CD14-positive monocyte (primary cell): ENCODE results near the gene ANKRD18A. TPM values are rescaled to one million over a fixed set of nuclear protein-coding genes. Genes with fewer than 3 reads are reported as not detected.

Experiments
- DNase-seq, 3 donors: peaks; one replicate each; pipeline ENCODE4 v3.0.0-alpha.2; 2011 to 2022
- H2AFZ ChIP-seq: 2 replicates; pipeline ENCODE4 v1.6.0; 2012; ENCODE audit warnings: mild to moderate bottlenecking, low read depth, low read length, inconsistent platforms; ENCODE audit not compliant: insufficient read depth, poor library complexity, severe bottlenecking
- H3K27ac ChIP-seq, 2 donors: 1 replicate in 1 of 2; 2 replicates in 1 of 2; pipeline ENCODE4 v1.5.1; 2012 to 2013; ENCODE audit warnings: low read length in 2 of 2, control low read depth in 1 of 2, inconsistent platforms in 1 of 2, low read depth in 1 of 2, mild to moderate bottlenecking in 1 of 2
- H3K27me3 ChIP-seq, 2 donors: one replicate each; pipeline versions ENCODE4 v1.6.0 to v1.6.1; 2011 to 2013; ENCODE audit warnings: low read length in 2 of 2; ENCODE audit not compliant: control insufficient read depth in 2 of 2, insufficient read depth in 2 of 2
- H3K36me3 ChIP-seq, 2 donors: replicated peaks in 1 of 2; 1 replicate in 1 of 2; 2 replicates in 1 of 2; pipeline versions ENCODE4 v1.5.1 to v1.6.1; 2012 to 2013; ENCODE audit warnings: low read length in 2 of 2, control low read depth in 1 of 2, inconsistent platforms in 1 of 2, mild to moderate bottlenecking in 1 of 2; ENCODE audit not compliant: insufficient read depth in 2 of 2, control insufficient read depth in 1 of 2
- H3K4me1 ChIP-seq, 2 donors: 1 replicate in 1 of 2; 2 replicates in 1 of 2; pipeline versions ENCODE4 v1.5.1 to v1.6.1; 2012 to 2013; ENCODE audit warnings: low read length in 2 of 2, control low read depth in 1 of 2, inconsistent platforms in 1 of 2, mild to moderate bottlenecking in 1 of 2, moderate library complexity in 1 of 2; ENCODE audit not compliant: insufficient read depth in 2 of 2, control insufficient read depth in 1 of 2
- H3K4me2 ChIP-seq: replicated peaks from 2 replicates; pipeline ENCODE3; 2012; ENCODE audit warnings: low read length, moderate library complexity, mild to moderate bottlenecking; ENCODE audit not compliant: poor library complexity, severe bottlenecking; ENCODE audit errors: extremely low read depth
- H3K4me3 ChIP-seq, 3 experiments: fragments of 200-600 bp in 1 of 3; sonication (generic) in 1 of 3; replicated peaks in 1 of 3; 1 replicate in 2 of 3; 2 replicates in 1 of 3; pipeline ENCODE4 v1.5.1; 2011 to 2013; ENCODE audit warnings: low read length in 3 of 3, mild to moderate bottlenecking in 3 of 3, control low read depth in 2 of 3, low read depth in 2 of 3, inconsistent platforms in 1 of 3, moderate library complexity in 1 of 3
- H3K79me2 ChIP-seq: 2 replicates; pipeline ENCODE4 v1.6.0; 2012; ENCODE audit warnings: mild to moderate bottlenecking, control low read depth, inconsistent platforms, low read length, moderate library complexity; ENCODE audit not compliant: insufficient read depth
- H3K9ac ChIP-seq: 2 replicates; pipeline ENCODE4 v1.6.0; 2017; ENCODE audit warnings: low read length, mild to moderate bottlenecking; ENCODE audit not compliant: insufficient read depth, poor library complexity, severe bottlenecking
- H3K9me3 ChIP-seq, 2 donors: replicated peaks in 1 of 2; 1 replicate in 1 of 2; 2 replicates in 1 of 2; pipeline versions ENCODE4 v1.5.1 to v1.6.1; 2012 to 2013; ENCODE audit warnings: low read length in 2 of 2, control low read depth in 1 of 2; ENCODE audit not compliant: control insufficient read depth in 1 of 2, insufficient read depth in 1 of 2
- H4K20me1 ChIP-seq: 2 replicates; pipeline ENCODE4 v1.6.0; 2012; ENCODE audit warnings: mild to moderate bottlenecking, low read length, control low read depth, moderate library complexity; ENCODE audit not compliant: insufficient read depth
- H3K27ac Mint-ChIP-seq, 7 donors: one replicate each; pipeline ENCODE4 v1.8.0; 2020; ENCODE audit warnings: mild to moderate bottlenecking in 7 of 7, mixed read lengths in 7 of 7, moderate library complexity in 6 of 7, inconsistent platforms in 2 of 7
- H3K27me3 Mint-ChIP-seq, 3 donors: one replicate each; pipeline ENCODE4 v1.8.0; 2021 to 2022; ENCODE audit warnings: low read depth in 3 of 3, mild to moderate bottlenecking in 3 of 3, mixed read lengths in 3 of 3, moderate library complexity in 3 of 3, inconsistent platforms in 1 of 3
- H3K36me3 Mint-ChIP-seq, 2 donors: one replicate each; pipeline ENCODE4 v1.8.0; 2020; ENCODE audit warnings: mixed read lengths in 2 of 2, inconsistent platforms in 1 of 2, mild to moderate bottlenecking in 1 of 2
- H3K4me1 Mint-ChIP-seq: one replicate; pipeline ENCODE4 v1.8.0; 2020; ENCODE audit warnings: mild to moderate bottlenecking, mixed read lengths
- H3K4me3 Mint-ChIP-seq, 2 donors: one replicate each; pipeline ENCODE4 v1.8.0; 2020; ENCODE audit warnings: mild to moderate bottlenecking in 2 of 2, mixed read lengths in 2 of 2, moderate library complexity in 1 of 2
- H3K9me3 Mint-ChIP-seq, 7 donors: one replicate each; pipeline ENCODE4 v1.8.0; 2020 to 2022; ENCODE audit warnings: mixed read lengths in 7 of 7, mild to moderate bottlenecking in 6 of 7, moderate library complexity in 6 of 7, inconsistent platforms in 2 of 7
- WGBS: methylation state at CpG from one replicate; pipeline ENCODE4 v1.1.5; 2013; ENCODE audit warnings: missing lambda C conversion rate; ENCODE audit not compliant: insufficient coverage; 5-methylcytosine and 5-hydroxymethylcytosine counted together
- intact Hi-C, 2 donors: fragments of 100-400 bp; cut with micrococcal nuclease; formaldehyde crosslinking; loops; one replicate each; pipeline versions ENCODE4 v1.15.0 to v1.15.1; 2023
- polyA plus RNA-seq, 3 donors: library from polyadenylated mRNA; depleted of rRNA in 1 of 3; unstranded in 2 of 3; stranded (reverse) in 1 of 3; fragments of 300-500 nt in 2 of 3; fragments of >200 nt in 1 of 3; fragmentation: Illumina TruSeq in 2 of 3; gene quantifications; 1 replicate in 2 of 3; 2 replicates in 1 of 3; pipeline ENCODE4 v1.2.3, GENCODE V29; 2012 to 2021
- TF ChIP-seq, protein P1 (sequence below): fragments of 200-600 bp; IDR thresholded peaks from one replicate; pipeline ENCODE4 v1.8.0; 2022; ENCODE audit warnings: antibody characterized with exemption, mild to moderate bottlenecking

Gene ANKRD18A
- polyA plus RNA-seq, 3 donors: 0.10 TPM; not detected in 2

DNA sequence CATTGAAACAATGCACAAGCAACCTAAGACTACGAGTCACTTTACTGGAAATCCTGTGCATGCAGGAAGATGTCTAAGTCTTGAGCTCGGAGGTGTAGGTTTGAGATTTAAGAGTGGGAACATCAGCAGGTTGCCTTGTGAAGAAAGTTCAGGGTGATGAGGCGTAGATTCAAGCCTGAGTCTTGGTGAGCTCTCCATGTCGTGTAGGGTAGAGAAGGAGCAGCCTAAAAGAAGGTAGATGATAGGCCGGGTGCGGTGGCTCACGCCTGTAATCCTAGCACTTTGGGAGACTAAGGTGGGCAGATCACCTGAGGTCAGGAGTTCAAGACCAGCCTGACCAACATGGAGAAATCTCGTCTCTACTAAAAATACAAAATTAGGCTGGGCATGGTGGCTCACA lies 30.2 kb upstream of the ANKRD18A start:
- Mint-ChIP-seq H3K36me3 (no peaks in the 10 kb centered on the region), H3K27me3 (peaks cover 5 to 20% (median 8%) of the 10 kb centered on the region in 3 donors), H3K9me3 (peaks cover 0 to 5% (median 0%) of the 10 kb centered on the region in 7 donors), H3K4me3 (no peak overlapping the region), H3K27ac (no peak overlapping the region), H3K4me1 (no peaks in the 10 kb centered on the region)
- Histone ChIP-seq H3K9ac (no peak overlapping the region), H2AFZ (no peak overlapping the region), H3K27me3 (no peaks in the 10 kb centered on the region), H3K27ac (no peak overlapping the region), H3K4me2 (no peak overlapping the region), H4K20me1 (no peaks in the 10 kb centered on the region), H3K4me3 (no peak overlapping the region), H3K9me3 (no peaks in the 10 kb centered on the region), H3K36me3 (no peaks in the 10 kb centered on the region), H3K79me2 (no peaks in the 10 kb centered on the region), H3K4me1 (no peaks in the 10 kb centered on the region)
- intact Hi-C loops: no loop called here
- DNase-seq: no peak
- TF ChIP-seq, protein P1, sequence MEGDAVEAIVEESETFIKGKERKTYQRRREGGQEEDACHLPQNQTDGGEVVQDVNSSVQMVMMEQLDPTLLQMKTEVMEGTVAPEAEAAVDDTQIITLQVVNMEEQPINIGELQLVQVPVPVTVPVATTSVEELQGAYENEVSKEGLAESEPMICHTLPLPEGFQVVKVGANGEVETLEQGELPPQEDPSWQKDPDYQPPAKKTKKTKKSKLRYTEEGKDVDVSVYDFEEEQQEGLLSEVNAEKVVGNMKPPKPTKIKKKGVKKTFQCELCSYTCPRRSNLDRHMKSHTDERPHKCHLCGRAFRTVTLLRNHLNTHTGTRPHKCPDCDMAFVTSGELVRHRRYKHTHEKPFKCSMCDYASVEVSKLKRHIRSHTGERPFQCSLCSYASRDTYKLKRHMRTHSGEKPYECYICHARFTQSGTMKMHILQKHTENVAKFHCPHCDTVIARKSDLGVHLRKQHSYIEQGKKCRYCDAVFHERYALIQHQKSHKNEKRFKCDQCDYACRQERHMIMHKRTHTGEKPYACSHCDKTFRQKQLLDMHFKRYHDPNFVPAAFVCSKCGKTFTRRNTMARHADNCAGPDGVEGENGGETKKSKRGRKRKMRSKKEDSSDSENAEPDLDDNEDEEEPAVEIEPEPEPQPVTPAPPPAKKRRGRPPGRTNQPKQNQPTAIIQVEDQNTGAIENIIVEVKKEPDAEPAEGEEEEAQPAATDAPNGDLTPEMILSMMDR: no peak
- WGBS: 84% methylated on average over 7 of the region's 8 CpGs

DNA sequence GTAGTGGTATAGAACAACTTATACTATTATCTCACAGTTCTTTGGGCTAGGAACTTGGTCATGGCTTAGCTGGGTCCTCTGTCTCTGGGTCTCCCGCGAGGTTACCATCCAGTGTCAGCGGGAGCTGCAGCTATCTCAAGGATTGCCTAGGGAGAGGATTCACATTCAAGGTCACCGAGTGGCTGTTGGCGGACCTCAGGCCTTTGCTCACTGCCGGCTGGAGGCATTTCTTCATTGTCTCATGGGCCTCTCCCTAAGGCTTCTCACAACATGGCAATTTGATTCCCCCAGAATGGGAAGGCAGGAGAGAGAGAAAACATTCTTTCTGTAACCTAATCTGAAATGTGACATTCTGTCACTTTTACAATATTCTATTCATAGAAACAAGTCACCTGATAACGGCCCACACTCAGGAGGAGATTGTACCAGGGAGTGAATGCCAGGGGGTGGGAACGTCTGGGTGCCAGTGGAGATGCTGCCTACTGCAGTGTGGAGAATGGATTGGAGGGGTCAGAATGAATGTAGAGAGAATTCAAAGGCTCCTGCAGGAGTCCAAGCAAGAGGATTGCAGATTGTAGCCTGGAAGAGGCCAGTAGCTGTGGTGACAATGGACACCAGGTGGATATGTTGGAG lies 29.5 kb upstream of the ANKRD18A start:
- no peaks in the 10 kb centered on the region for H3K36me3 Mint-ChIP-seq
- intact Hi-C loops: no loop called here
- Histone ChIP-seq H3K36me3 (no peaks in the 10 kb centered on the region), H3K9me3 (no peaks in the 10 kb centered on the region), H3K9ac (no peak overlapping the region), H3K27ac (no peak overlapping the region), H3K27me3 (no peaks in the 10 kb centered on the region), H3K79me2 (no peaks in the 10 kb centered on the region), H2AFZ (no peak overlapping the region), H3K4me3 (no peak overlapping the region), H4K20me1 (no peaks in the 10 kb centered on the region), H3K4me1 (no peaks in the 10 kb centered on the region), H3K4me2 (no peak overlapping the region)
- WGBS: 89% methylated on average over 7 of the region's 8 CpGs
- peaks cover 0 to 5% (median 0%) of the 10 kb centered on the region in 7 donors for H3K9me3 Mint-ChIP-seq
- DNase-seq: no peak
- peaks cover 5 to 15% (median 8%) of the 10 kb centered on the region in 3 donors for H3K27me3 Mint-ChIP-seq
- no peak overlapping the region for H3K4me3 Mint-ChIP-seq
- TF ChIP-seq, protein P1: no peak
- no peak overlapping the region for H3K27ac Mint-ChIP-seq
- no peaks in the 10 kb centered on the region for H3K4me1 Mint-ChIP-seq
